Smooth muscle cell (in vitro differentiated cells): ENCODE measurements around the gene CRB1. TPM values are rescaled to one million over a fixed set of nuclear protein-coding genes. Genes with fewer than 3 reads are reported as not detected.

ENCODE experiments used
- DNase-seq: peaks from one replicate; lab custom pipeline; 2025; ENCODE audit not compliant: unreplicated experiment; lab: John Stamatoyannopoulos, UW
- H2AFZ ChIP-seq: fragments of 200-600 bp; sonication (generic); 2 replicates; pipeline ENCODE4 v1.6.0; 2016; ENCODE audit warnings: antibody characterized with exemption, low read depth, mild to moderate bottlenecking
- H3F3A ChIP-seq: fragments of 200-600 bp; sonication (generic); 2 replicates; pipeline ENCODE4 v1.6.0; 2017; ENCODE audit warnings: antibody characterized with exemption, low read depth
- H3K27ac ChIP-seq: fragments of 200-600 bp; sonication (generic); 2 replicates; pipeline ENCODE4 v1.5.1; 2016; ENCODE audit warnings: low read depth, mild to moderate bottlenecking
- H3K27me3 ChIP-seq: fragments of 200-600 bp; sonication (generic); 2 replicates; pipeline ENCODE4 v1.6.1; 2016; ENCODE audit warnings: low read depth, mild to moderate bottlenecking
- H3K36me3 ChIP-seq: fragments of 200-600 bp; sonication (generic); 2 replicates; pipeline ENCODE4 v1.5.1; 2016; ENCODE audit warnings: low read depth
- H3K4me1 ChIP-seq: fragments of 200-600 bp; sonication (generic); 2 replicates; pipeline ENCODE4 v1.5.1; 2016; ENCODE audit warnings: low read depth
- H3K4me2 ChIP-seq: fragments of 200-600 bp; sonication (generic); 2 replicates; pipeline ENCODE4 v1.6.0; 2016; ENCODE audit warnings: mild to moderate bottlenecking
- H3K4me3 ChIP-seq: fragments of 200-600 bp; sonication (generic); 2 replicates; pipeline ENCODE4 v1.5.1; 2016; ENCODE audit warnings: mild to moderate bottlenecking
- H3K79me2 ChIP-seq: fragments of 200-600 bp; sonication (generic); 2 replicates; pipeline ENCODE4 v1.6.0; 2016; ENCODE audit warnings: low read depth, mild to moderate bottlenecking
- H3K9ac ChIP-seq: fragments of 200-600 bp; sonication (generic); 2 replicates; pipeline ENCODE4 v1.6.0; 2016; ENCODE audit warnings: low read depth
- H3K9me3 ChIP-seq: fragments of 200-600 bp; sonication (generic); replicated peaks from 2 replicates; pipeline ENCODE4 v1.5.1; 2016; ENCODE audit warnings: low read depth
- H4K20me1 ChIP-seq: fragments of 200-600 bp; sonication (generic); 2 replicates; pipeline ENCODE4 v1.6.0; 2016; ENCODE audit warnings: low read depth
- CTCF ChIP-seq: fragments of 200-600 bp; sonication (generic); IDR thresholded peaks from 2 replicates; pipeline ENCODE4 v1.5.1; 2017; ENCODE audit warnings: borderline replicate concordance, mild to moderate bottlenecking, antibody characterized with exemption; ENCODE audit not compliant: insufficient read depth, poor library complexity, severe bottlenecking
- WGBS: methylation state at CpG from one replicate; pipeline ENCODE4 v1.1.7; 2016; ENCODE audit warnings: low lambda C conversion rate; 5-methylcytosine and 5-hydroxymethylcytosine counted together
- polyA plus RNA-seq: library from polyadenylated mRNA; unstranded; fragments of >200 nt; fragmentation: Nextera tagmentation; extraction: Ambion mirVana; gene quantifications from 2 replicates; pipeline ENCODE4 v1.2.1, GENCODE V29; 2016
- total RNA-seq: library from RNA; depleted of rRNA; stranded (reverse); fragments of >200 nt; gene quantifications from 2 replicates; pipeline ENCODE4 v1.2.3, GENCODE V29; 2014

The CRB1 gene
- total and polyA plus RNA-seq, 2 experiments from 2014 or later, result under 0.01 TPM; not detected in 1

- no peaks in the 10 kb centered on the region for H4K20me1 ChIP-seq
Observed at GRCh38 chr1:197286634-197287033, 18.6 kb downstream of the CRB1 start.

GRCh38 chr1:197287863-197288262 lies 19.8 kb downstream of the CRB1 start:
- no peak overlapping the region for H3K4me3 ChIP-seq
- H3K27ac ChIP-seq, result no peak overlapping the region
- H4K20me1 ChIP-seq, result no peaks in the 10 kb centered on the region
- no peaks in the 10 kb centered on the region for H3K36me3 ChIP-seq
- H2AFZ ChIP-seq, result no peak overlapping the region
- DNase-seq, result no peak
- H3K79me2 ChIP-seq, result no peaks in the 10 kb centered on the region
- 91% methylated on average over 4 of the region's 4 CpGs for WGBS
- no peak overlapping the region for H3K9ac ChIP-seq
- H3K4me2 ChIP-seq, result no peak overlapping the region
- H3K9me3 ChIP-seq, result no peaks in the 10 kb centered on the region
- H3K27me3 ChIP-seq, result no peaks in the 10 kb centered on the region
- no peaks in the 10 kb centered on the region for H3K4me1 ChIP-seq
- no peak for TF ChIP-seq CTCF
- no peaks in the 10 kb centered on the region for H3F3A ChIP-seq

More at GRCh38 chr1:197286634-197287033, 18.6 kb downstream of the CRB1 start:
- H3K36me3 ChIP-seq, result no peaks in the 10 kb centered on the region
- H3K4me3 ChIP-seq, result no peak overlapping the region
- DNase-seq, result no peak
- no peak overlapping the region for H3K9ac ChIP-seq
- H3K4me1 ChIP-seq, result no peaks in the 10 kb centered on the region
- no peak overlapping the region for H3K27ac ChIP-seq
- no peak for TF ChIP-seq CTCF
- no peaks in the 10 kb centered on the region for H3F3A ChIP-seq
- H2AFZ ChIP-seq, result no peak overlapping the region
- H3K79me2 ChIP-seq, result no peaks in the 10 kb centered on the region
- no peak overlapping the region for H3K4me2 ChIP-seq
- no peaks in the 10 kb centered on the region for H3K9me3 ChIP-seq
- WGBS, result 94% methylated on average over 1 of the region's 1 CpG
- no peaks in the 10 kb centered on the region for H3K27me3 ChIP-seq

GRCh38 chr1:197302775-197303174 lies 34.7 kb downstream of the CRB1 start:
- H3K27me3 ChIP-seq, result no peaks in the 10 kb centered on the region
- no peaks in the 10 kb centered on the region for H3K36me3 ChIP-seq
- no peak overlapping the region for H3K4me2 ChIP-seq
- no peaks in the 10 kb centered on the region for H3K4me1 ChIP-seq
- no peak overlapping the region for H3K27ac ChIP-seq
- no peak overlapping the region for H2AFZ ChIP-seq
- H4K20me1 ChIP-seq, result no peaks in the 10 kb centered on the region
- no peaks in the 10 kb centered on the region for H3K79me2 ChIP-seq
- no peak for TF ChIP-seq CTCF
- H3F3A ChIP-seq, result no peaks in the 10 kb centered on the region
- H3K4me3 ChIP-seq, result no peak overlapping the region
- no peak for DNase-seq
- no peak overlapping the region for H3K9ac ChIP-seq
- no peaks in the 10 kb centered on the region for H3K9me3 ChIP-seq

GRCh38 chr1:197303463-197303862 lies 35.4 kb downstream of the CRB1 start:
- H3K36me3 ChIP-seq, result no peaks in the 10 kb centered on the region
- no peaks in the 10 kb centered on the region for H4K20me1 ChIP-seq
- no peak overlapping the region for H2AFZ ChIP-seq
- TF ChIP-seq CTCF, result no peak
- H3K9ac ChIP-seq, result no peak overlapping the region
- H3F3A ChIP-seq, result no peaks in the 10 kb centered on the region
- H3K9me3 ChIP-seq, result no peaks in the 10 kb centered on the region
- DNase-seq, result no peak
- H3K27me3 ChIP-seq, result no peaks in the 10 kb centered on the region
- H3K4me3 ChIP-seq, result no peak overlapping the region
- H3K79me2 ChIP-seq, result no peaks in the 10 kb centered on the region
- H3K4me1 ChIP-seq, result no peaks in the 10 kb centered on the region
- WGBS, result 95% methylated on average over 1 of the region's 1 CpG
- no peak overlapping the region for H3K4me2 ChIP-seq
- no peak overlapping the region for H3K27ac ChIP-seq
